IMR-90 (cell line): Measurements from ENCODE around the gene EPS8. TPM values are rescaled to one million over a fixed set of nuclear protein-coding genes. Genes with fewer than 3 reads are reported as not detected.

Source experiments
- microRNA-seq, 2 experiments: library from miRNA; stranded (forward) in 1 of 2; unstranded in 1 of 2; fragments of 10-50 nt in 1 of 2; fragments of <30 nt in 1 of 2; gene quantifications in 1 of 2; microRNA quantifications in 1 of 2; one replicate each; pipeline versions ENCODE3 to v1.1.0; 2013 to 2020; ENCODE audit not compliant: insufficient read depth in 1 of 2, insufficient read length in 1 of 2, unreplicated experiment in 1 of 2
- polyA plus RNA-seq, 3 experiments: library from polyadenylated mRNA; depleted of rRNA; stranded (reverse); fragments of >200 nt; gene quantifications; 2 replicates each; pipeline ENCODE4 v1.2.3, GENCODE V29; 2012; ENCODE audit warnings: low replicate concordance in 1 of 3
- small RNA-seq, 5 experiments: library from RNA; depleted of rRNA; stranded (forward); fragments of <200 nt; gene quantifications; one replicate each; pipeline ENCODE3, GENCODE V24; 2012
- total RNA-seq: library from RNA; depleted of rRNA; stranded (reverse); fragments of >200 nt; gene quantifications from 2 replicates; pipeline ENCODE4 v1.2.3, GENCODE V29; 2012; rRNA removed

The EPS8 gene
- total and polyA plus RNA-seq, 2 of the 4 experiments (the other 2 are of a cell fraction): 45.1 to 104 TPM

Small RNA genes within 50 kb of the gene (microRNA-seq; reads per million reads assigned to microRNA genes)
- not detected for gene RNU6-251P (ENCODE audit: insufficient read depth, insufficient read length)

Small RNA genes within 50 kb of the gene (small RNA-seq; reads per million reads assigned to genes)
- 0 reads per million in 5 experiments for gene RNU6-251P

Other genes starting within 250 kb of the EPS8 start
- 82.1 and 133 TPM in 2 replicates for gene STRAP, start 93.0 kb upstream of the EPS8 start, total RNA-seq
- gene STRAP, start 93.0 kb upstream of the EPS8 start, polyA plus RNA-seq (2012; rRNA removed): 91.0 and 98.1 TPM in 2 replicates
- gene DERA, start 121.9 kb upstream of the EPS8 start, total RNA-seq: 58.6 and 59.7 TPM in 2 replicates
- 22.9 and 28.1 TPM in 2 replicates for gene DERA, start 121.9 kb upstream of the EPS8 start, polyA plus RNA-seq (2012; rRNA removed)